Left kidney (tissue), 2 donors: ENCODE measurements around the gene UBE2D3. TPM values are rescaled to one million over a fixed set of nuclear protein-coding genes. Genes with fewer than 3 reads are reported as not detected.
A peak's percentile ranks its signal among the peaks of the same experiment; 100 is the strongest.

Experiments used
- DNase-seq: peaks from one replicate; pipeline ENCODE4 v3.0.0-alpha.2; 2013
- polyA plus RNA-seq: library from polyadenylated mRNA; unstranded; fragments of 120-200 nt; gene quantifications from one replicate; pipeline ENCODE4 v1.2.1, GENCODE V29; 2013; ENCODE audit not compliant: insufficient read length

UBE2D3 gene
- polyA plus RNA-seq, 1 donor = 329 TPM

DNA sequence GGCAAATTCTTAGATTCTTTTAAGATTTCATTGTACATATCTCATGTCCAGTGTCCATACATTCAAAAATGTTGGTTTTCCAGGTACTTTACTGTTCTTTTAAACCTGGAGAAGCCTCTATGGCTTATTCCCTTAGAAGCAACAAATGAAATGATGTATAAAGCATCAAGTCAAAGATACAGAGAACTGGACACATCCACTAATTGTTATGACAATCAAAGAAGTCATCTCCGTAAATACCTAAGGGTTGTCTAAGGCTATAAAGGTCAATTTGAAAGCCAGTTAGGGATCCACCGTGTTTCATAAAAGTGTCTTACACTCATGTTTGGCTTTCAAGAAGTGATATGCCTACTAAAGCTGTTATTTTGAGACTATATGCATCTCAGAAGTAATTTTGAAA is 32.4 kb downstream of the UBE2D3 start:
- DNase-seq = no peak

DNA sequence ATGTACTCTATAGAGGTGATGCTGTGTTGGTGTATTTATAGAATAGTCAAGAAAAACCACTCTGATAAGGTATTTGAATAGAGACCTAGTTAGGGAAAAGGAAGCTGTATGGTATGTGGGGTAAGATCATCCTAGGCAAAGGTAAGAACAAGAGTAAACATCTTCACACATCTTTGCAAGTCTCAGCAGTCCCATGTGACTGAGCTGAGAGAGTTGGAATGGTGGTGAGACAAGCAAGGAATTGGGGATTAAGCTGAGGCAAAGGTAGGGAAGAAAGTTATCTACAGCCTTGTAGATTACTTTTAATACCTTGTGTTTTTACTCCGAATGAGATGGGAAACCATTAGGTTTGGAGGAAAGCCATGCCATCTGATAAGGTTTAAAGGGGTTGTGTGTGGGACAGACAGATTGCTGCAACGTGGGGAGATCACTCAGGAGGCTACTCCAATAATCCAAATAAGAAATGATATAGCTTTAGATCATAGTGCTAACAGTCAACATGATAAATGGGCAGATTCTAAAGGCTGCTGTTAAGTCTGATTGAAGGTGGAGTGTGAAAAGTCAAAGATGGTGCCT is 34.9 kb downstream of the UBE2D3 start:
- no peak for DNase-seq

DNA sequence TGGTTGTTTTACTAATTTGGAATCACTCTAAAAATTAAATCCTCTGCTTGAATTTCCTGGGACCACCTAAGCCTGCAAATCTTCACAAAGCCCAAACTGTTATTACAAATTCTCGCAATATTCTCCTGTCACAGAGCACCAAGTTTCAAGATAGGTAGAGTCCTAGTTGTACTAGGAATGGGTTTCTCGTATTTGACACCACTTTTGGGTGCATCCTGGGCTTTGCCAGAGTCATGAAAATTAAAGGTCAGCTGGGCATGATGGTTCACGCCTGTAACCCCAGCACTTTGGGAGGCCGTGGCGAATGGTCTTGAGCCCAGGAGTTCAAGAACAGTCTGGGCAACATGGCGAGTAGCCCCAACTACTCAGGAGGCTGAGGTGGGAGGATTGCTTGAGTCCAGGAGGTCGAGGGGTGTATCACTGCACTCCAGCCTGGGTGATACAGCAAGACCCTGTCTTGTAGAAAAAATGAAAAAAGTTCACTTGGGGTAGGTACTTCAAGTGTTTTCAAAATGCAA is 36.0 kb downstream of the UBE2D3 start:
- DNase-seq = no peak

DNA sequence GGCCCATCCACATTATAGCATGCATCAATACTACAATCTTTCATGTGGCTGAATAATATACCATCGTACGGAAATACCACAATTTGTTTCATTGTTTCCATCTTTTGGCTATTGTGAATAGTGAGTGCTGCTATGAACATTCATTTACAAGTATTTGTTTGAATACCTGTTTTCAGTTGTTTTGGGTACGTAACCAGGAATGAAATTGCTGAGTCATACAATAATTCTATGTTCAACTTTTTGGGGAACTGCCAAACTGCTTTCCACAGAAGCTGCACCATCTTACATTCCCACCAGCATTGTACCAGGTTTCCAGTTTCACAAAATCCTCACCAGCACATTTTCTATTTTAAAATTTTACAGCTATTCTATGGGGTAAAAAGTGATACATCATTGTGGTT is 38.0 kb downstream of the UBE2D3 start:
- DNase-seq = no peak

DNA sequence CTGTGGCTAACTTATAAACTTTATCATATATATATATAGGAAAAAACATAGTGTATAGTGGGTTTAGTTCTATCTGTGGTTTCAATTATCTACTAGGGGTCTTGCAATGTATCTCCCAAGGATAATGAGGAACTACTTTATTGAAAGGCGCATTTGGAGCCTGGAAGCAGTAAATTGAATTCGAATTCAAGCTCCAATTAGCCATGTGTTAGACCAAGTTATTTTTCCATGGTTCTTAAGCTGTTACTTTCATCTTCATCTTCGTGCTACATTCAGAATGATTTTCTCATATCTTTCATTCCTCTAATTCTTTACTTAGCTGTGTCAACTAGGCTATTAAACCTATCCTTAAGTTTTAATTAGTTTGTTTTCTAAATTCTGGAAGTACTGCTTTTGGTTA is 39.4 kb downstream of the UBE2D3 start:
- no peak for DNase-seq

DNA sequence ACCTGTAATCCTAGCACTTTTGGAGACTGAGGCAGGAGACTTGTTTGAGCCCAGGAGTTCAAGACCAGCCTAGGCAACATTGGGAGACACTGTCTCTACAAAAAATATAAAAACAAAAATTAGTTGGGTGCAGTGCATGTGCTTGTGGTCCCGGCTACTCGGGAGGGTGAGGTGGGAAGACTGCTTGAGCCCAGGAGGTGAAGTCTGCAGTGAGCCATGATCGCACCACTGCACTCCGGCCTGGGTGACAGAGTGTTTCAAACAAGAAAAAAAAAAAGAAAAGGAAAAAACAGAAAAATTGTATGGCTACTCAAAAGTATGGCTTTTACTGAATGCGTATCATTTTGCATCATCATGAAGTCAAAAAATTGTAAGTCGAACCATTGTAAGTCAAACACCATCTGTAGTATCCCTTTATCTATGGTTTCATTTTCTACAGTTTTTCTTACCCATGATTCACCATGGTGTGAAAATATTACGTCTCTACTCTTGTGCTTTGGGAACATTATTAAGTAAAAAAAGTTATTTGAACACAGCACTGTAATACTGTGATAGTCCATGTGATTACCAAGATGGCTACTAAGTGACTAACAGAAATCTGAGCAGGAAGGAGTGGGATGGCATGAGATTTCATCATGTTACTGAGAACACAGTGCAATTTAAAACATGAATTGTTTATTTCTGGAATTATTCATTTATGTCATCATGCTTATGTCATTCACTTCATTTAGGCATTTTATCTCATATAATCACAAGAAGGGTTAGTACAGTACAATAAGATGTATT is 40.1 kb downstream of the UBE2D3 start:
- no peak for DNase-seq

DNA sequence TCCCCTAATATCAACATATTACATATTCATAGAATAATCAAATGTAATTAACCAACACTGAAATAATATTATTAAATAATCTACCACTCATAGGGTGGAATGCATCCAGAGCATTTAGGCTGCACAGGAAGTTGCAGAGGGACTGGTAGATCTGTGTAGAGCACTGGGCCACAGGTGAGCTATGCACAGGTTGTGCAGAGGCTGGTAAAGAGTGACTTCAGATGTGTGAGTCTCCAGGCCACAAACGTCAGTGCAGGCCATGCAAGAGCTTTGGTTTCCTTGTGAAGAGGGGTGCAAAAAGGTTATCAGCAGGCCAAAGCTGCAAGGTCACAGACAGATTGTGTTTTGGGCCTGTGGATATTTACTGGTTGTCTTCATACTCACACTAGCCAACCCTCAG is 41.1 kb downstream of the UBE2D3 start:
- no peak for DNase-seq

DNA sequence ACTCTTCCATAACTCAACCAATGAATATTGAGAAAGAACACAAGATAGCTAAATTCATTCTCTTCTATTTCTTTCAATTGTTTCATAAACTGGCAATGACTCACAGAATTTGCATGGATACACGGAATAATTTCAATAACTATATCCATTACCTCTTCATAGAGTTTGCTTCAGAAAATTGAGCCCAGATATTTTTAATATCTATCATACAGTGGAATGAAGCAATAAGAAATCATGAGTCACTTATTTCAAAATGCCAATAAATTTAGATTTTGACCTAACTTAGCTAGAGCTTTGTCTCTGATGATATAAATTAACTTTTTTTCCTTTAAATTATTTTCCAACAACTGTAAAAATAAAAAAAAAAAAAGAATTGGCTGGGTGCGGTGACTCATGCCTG is 44.3 kb downstream of the UBE2D3 start:
- no peak for DNase-seq

DNA sequence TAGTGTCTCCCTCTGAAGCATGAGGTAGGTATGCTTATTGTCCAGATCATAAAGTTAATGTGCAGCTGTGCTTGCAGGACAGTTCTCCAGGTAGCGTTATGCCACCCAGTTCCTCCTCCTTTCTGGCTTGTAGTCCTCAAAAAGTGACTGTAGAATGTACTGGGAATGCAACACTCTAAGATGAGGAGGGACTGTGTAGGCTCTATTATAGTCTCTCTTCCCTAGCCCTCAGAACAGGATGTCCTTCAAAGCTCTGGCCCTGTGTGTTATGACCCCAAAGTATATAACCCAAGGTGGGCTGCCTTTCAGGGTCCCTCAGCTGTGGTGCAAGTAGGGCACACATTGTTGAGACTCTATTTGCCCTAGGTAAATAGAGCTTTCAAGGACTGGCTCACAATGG is 45.8 kb downstream of the UBE2D3 start:
- DNase-seq = no peak

DNA sequence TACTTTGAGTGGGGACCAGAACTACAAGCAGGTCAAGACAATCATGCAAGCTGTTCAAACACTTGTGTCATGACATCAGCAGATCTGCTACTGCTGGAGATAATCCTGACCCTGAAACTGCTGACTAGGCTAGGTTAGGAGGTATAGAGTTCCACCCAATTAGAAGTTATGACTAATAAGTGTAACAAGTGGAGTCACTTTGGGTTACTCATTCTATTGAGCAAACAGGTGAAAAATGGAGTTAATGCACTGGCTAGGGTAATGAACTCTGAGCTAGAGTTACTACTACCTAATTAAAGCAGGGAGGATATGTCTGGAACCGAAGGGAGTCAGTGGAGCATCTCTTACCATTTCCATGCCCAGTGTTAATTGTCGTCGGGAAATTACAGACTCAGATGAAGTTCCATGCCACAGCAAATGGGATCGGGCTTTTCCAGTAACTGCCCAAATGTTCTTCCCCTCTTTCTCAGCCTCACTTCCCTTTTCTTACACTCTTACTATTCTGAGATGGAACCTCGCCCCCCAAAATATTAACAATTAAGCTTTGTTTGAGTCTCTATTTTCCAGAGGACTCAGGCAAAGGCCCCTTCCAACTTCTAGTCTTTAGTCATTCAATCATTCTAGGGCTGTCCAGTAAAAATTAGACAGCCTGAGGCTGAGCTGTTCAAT is 46.7 kb downstream of the UBE2D3 start:
- DNase-seq = no peak

DNA sequence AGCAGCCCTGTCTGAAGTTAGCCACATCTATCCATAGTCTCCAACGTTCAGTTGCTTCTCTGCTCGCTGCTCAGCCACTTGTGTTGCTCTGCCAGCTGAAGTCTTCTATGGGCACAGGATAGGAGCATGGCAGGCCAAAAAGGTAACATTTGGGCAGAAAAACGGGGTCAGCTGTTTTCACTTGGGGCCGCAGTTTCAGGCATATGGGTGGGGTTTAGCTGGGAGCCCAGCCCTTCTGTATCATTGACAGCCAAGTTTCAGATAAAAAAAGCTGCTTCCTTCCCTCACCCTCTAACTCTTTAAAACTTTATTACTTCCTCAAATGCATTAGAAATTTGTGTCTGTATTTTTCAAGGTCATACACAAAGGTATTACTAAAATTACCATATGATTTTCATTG is 48.1 kb downstream of the UBE2D3 start:
- no peak for DNase-seq

DNA sequence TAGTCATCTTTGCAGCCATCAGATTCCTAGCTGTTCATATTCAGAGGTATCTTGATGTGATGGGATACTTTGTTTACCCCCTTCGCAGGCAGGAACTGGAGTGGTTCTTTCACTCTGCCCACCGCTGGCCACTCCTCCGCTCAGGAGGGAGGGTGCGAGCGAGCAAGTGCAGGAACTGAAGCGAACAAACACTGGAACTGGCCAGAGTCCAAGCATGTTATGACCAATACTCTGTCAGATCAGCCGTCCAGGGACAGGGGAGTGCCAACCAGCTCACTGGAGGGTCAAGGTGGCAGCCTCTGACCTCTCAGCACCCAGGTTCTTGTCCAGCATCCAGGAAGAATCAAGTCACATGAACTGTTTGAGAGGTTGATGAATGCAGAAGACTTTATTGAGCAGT is 48.6 kb downstream of the UBE2D3 start:
- peak; percentile 14 for DNase-seq

DNA sequence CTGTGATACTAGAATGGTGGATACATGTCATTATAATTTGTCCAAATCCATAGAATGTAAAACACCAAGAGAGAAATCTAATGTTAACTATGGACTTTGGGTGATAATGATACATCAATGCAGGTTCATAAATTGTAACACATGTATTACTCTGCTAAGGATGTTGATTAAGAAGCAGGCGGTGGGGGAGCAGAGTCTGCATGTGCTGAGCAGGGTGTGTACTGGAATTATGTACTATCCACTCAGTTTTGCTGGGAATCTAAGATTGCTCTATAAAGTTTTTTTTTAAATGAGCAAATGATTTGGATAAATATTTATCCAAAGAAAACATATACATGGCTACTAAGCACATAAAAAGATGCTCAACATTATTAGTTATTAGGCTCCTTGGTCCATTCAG is 51.5 kb downstream of the UBE2D3 start:
- no peak for DNase-seq

DNA sequence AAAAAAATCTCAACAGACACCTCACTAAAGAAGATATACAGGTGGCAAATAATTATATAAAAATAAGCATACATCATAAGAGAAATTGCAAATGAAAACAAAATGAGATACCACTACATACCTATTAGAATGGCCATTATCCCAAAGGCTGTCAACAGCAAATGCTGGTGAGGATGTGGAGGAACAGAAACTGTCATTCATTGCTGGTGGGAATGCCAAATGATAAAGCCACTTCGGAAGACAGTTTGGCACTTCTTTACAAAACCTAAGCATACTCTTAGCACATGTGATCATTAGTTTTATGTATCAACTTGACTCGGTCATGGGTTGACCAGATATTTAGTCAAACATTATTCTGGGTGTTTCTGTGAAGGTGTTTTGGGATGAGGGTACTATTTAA is 53.1 kb downstream of the UBE2D3 start:
- DNase-seq = no peak

DNA sequence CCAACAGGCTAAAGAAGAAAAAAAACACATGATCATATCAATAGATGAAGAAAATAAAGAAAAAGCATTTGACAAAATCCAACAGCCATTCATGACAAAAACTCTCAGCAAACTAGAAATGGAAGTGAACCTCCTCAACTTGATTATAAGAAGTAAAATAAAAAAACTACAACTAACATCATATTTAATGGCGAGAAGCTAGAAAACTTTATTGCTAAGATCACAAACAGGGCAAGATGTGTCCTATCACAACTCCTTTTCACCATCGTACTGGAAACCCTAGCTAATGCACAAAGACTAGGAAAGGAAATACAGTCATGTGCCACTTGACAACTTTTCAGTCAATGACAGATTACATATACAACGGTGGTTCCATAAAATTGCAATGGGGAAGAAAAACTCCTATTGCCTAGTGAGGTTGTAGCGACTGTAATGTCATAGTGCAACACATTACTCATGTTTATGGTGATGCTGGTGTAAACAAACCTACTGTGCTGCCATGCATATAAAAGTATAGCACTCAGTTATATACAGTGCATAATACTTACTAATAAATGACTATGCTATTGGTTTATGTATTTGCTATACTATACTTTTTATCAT is 54.5 kb downstream of the UBE2D3 start:
- no peak for DNase-seq

DNA sequence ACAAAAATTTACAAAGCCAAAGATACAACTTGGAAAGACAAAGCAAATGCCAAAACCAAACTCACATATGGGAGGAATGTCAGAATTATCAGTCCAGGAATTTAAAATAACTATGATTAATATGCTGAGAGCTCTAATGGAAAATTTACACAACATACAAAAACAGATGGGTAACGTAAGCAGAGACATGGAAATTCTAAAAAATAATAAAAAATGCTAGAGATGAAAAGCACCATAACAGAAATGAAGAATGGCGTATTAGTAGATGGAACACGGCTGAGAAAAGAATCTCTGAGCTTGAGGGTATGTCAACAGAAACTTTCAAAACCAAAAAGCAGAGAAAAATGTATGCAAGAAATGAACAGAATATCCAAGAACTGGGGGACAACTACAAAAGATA is 62.5 kb downstream of the UBE2D3 start:
- no peak for DNase-seq

DNA sequence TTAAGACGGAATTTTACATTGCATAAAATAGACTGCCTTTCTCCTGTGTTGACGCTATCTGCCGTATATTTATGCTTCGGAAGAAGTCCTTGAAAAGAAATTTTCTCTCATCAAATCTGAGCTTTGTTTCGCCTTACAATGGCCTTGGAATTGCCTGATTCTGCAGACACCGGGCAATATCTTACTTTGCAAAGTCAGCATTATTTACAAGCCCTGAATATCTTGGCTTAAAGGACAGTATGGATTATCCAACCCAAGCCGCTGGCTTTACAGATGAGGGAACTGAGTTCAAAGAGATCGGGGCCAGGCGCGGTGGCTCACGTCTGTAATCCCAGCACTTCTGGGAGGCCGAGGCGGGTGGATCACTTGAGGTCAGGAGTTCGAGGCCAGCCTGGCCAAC is 65.4 kb downstream of the UBE2D3 start:
- no peak for DNase-seq

DNA sequence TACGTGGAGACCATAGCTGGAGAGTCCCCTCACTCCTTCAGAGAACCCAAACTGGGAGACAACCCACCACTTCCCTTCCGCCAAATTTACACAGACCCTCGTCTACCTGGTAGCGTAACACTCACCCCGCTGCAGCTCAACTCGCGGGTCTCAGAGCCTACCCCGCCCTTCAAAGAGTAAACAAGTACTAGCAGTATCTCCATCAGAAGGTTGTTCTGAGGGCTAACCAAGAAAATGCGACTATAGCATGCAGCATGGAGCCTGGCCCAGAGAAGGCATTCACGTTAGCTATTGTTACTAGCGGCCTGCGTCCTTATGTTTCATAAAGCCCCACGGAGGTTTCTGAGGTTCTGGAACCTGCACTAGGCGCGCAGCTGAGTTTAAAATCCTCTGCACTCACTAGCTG is 66.1 kb downstream of the UBE2D3 start:
- DNase-seq = peak; percentile 34

DNA sequence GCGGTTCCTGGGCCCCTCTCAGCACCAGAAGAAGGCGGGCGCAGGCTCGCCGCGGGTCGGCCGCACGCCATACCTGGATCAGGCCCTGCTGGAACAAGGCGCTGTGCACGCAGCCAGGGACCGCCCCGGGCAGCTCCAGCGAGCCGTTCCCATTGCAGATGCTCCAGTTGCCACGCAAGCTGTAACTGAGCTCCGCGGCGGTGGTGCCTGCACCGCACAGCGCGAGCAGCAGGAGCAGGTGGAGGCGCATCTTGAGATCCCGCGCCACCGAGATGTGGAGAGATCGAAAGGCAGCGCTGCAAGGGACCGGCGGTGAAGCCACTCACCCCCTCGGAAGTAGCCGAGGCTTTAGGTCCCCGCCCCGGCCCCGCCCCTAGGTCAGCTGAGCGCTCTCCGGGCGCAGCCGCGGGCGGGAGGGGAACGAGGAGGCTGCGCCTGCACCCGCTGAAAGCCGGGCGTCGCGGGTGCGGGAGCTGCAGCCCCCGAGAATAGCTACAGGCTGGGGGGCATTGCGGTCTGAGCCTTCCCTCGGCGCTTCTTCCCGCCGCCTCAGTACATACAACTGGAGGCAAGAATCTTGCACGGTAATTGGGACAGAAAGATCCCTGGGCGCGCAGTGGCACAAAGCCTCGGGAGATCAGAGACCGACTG is 66.6 kb downstream of the UBE2D3 start, which contains the start of gene MANBA:
Gene MANBA, minus strand, starts transcription at position 324 of the 651 bp plus-strand sequence. Its CDS starts 74 bp downstream, at position 250.
- DNase-seq = peak; percentile 75

DNA sequence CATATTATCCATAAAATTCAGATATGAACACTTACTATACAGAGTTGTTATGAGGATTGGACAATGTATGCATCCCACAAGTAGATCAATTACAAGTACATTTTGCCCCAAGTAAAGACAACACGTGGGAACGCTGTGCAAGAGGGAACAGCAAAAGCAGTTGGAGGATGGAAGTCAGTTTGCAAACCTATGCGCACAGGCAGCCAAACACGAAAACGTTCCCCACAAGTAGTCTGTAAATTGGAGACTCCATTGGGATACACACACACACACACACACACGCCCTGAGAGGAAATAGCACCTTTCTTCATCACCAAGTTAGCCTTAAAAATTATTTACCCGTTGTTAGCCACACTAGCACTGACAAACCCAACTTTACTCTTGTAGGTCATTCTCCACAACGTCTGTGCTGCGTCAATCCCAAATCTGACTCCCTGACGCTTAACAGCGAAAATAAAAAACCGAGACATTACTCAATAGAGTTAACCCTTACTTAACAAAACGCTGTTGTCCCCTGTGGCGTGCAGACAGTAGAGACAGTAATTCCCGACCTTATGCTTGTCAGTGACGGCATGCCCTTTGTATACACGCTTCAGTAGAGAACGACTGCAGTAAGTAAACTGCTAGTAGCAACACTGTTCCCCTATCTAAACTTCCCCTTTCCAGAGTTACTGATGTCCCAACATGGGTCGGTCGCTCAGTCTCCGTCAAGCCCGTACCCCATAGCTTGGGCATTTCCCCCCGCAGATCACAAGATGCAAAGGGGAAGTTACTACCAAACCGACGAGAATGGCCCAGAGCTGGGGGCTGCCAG is 67.3 kb downstream of the UBE2D3 start:
- DNase-seq = peak; percentile 50
